Stomach (tissue), 9 donors: Measurements from ENCODE around the gene TGFBR2. TPM values are rescaled to one million over a fixed set of nuclear protein-coding genes. Genes with fewer than 3 reads are reported as not detected.
A peak's percentile ranks its signal among the peaks of the same experiment; 100 is the strongest.

ENCODE experiments used
- DNase-seq, 2 donors: peaks; one replicate each; pipeline versions ENCODE4 v3.0.0 to v3.0.0-alpha.2; 2013 to 2019
- H3K27ac ChIP-seq, 5 donors: fragments of 200-600 bp in 4 of 5; sonication (generic) in 4 of 5; one replicate each; pipeline ENCODE4 v1.5.1; 2013 to 2019; ENCODE audit warnings: mild to moderate bottlenecking in 1 of 5, moderate library complexity in 1 of 5
- H3K27me3 ChIP-seq, 3 donors: fragments of 200-600 bp; sonication (generic); one replicate each; pipeline ENCODE4 v1.5.1; 2017 to 2019; ENCODE audit warnings: mixed run types in 1 of 3
- H3K36me3 ChIP-seq, 4 donors: fragments of 200-600 bp; sonication (generic); 1 replicate in 3 of 4; 2 replicates in 1 of 4; pipeline ENCODE4 v1.5.1; 2016 to 2019
- H3K4me1 ChIP-seq, 4 donors: fragments of 200-600 bp; sonication (generic); one replicate each; pipeline ENCODE4 v1.5.1; 2016 to 2019
- H3K4me3 ChIP-seq, 4 donors: fragments of 200-600 bp; sonication (generic) in 3 of 4; one replicate each; pipeline ENCODE4 v1.5.1; 2016 to 2019; ENCODE audit warnings: mild to moderate bottlenecking in 1 of 4
- H3K9me3 ChIP-seq, 4 donors: fragments of 200-600 bp; sonication (generic); one replicate each; pipeline ENCODE4 v1.5.1; 2016 to 2019
- EP300 ChIP-seq: sonication (generic); formaldehyde crosslinking; IDR thresholded peaks from one replicate; pipeline ENCODE4 v1.6.1; 2017; ENCODE audit warnings: antibody characterized with exemption
- POLR2A ChIP-seq, 4 donors: fragments of 450-650 bp; IDR thresholded peaks; one replicate each; pipeline ENCODE4 v1.6.1; 2016; ENCODE audit warnings: antibody characterized with exemption in 4 of 4, control low read depth in 2 of 4, mild to moderate bottlenecking in 1 of 4, moderate library complexity in 1 of 4
- POLR2AphosphoS5 ChIP-seq, 3 donors: sonication (generic); formaldehyde crosslinking; IDR thresholded peaks; one replicate each; pipeline ENCODE4 v1.6.1; 2016; ENCODE audit warnings: antibody characterized with exemption in 3 of 3
- WGBS, 5 donors: extraction: QIAGEN DNeasy Blood & Tissue Kit in 3 of 5; methylation state at CpG; one replicate each; pipeline versions ENCODE4 v1.1.5 to v1.1.7; 2013 to 2018; 5-methylcytosine and 5-hydroxymethylcytosine counted together
- intact Hi-C: fragments of 100-400 bp; cut with DNase I; formaldehyde crosslinking; loops from one replicate; pipeline ENCODE4 v1.15.1; 2023; ENCODE audit warnings: low total_unique reads
- polyA plus RNA-seq, 3 donors: library from polyadenylated mRNA; stranded (reverse); fragments of 200-250 nt; gene quantifications; one replicate each; pipeline ENCODE4 v1.2.3, GENCODE V29; 2013
- total RNA-seq, 5 donors: library from RNA; depleted of rRNA; stranded (reverse); fragments of >200 nt; gene quantifications; one replicate each; pipeline versions ENCODE4 v1.1.0 to v1.2.3, GENCODE V29; 2014 to 2016
- TF ChIP-seq, protein P1 (sequence below), 7 experiments: fragments of 450-650 bp in 4 of 7; fragments of 200-600 bp in 3 of 7; sonication (generic) in 3 of 7; IDR thresholded peaks; one replicate each; pipeline ENCODE4 v1.5.1; 2016 to 2019; ENCODE audit warnings: antibody characterized with exemption in 7 of 7, control low read depth in 2 of 7, mild to moderate bottlenecking in 1 of 7
- donor health status: healthy with polysubstance abuse.
- donor health status: Bipolar disorder and iron deficiency.
- donor health status: healthy.

TGFBR2 gene
- total and polyA plus RNA-seq, 8 donors, result 13.7 to 115 (median 66.3) TPM

- H3K4me3 ChIP-seq, result peak overlapping the region in 2 of 4 donors; percentile 60 to 81
- no peaks in the 10 kb centered on the region for H3K36me3 ChIP-seq
- no peaks in the 10 kb centered on the region for H3K27me3 ChIP-seq
- peak overlapping the region in 3 of 5 donors; percentile 95 to 100 (median 100) for H3K27ac ChIP-seq
- intact Hi-C loops, result loop anchor here (10.0 kb wide), 1 partner anchor 52 kb away; no protein-coding TSS in a partner anchor
- TF ChIP-seq, protein P1, sequence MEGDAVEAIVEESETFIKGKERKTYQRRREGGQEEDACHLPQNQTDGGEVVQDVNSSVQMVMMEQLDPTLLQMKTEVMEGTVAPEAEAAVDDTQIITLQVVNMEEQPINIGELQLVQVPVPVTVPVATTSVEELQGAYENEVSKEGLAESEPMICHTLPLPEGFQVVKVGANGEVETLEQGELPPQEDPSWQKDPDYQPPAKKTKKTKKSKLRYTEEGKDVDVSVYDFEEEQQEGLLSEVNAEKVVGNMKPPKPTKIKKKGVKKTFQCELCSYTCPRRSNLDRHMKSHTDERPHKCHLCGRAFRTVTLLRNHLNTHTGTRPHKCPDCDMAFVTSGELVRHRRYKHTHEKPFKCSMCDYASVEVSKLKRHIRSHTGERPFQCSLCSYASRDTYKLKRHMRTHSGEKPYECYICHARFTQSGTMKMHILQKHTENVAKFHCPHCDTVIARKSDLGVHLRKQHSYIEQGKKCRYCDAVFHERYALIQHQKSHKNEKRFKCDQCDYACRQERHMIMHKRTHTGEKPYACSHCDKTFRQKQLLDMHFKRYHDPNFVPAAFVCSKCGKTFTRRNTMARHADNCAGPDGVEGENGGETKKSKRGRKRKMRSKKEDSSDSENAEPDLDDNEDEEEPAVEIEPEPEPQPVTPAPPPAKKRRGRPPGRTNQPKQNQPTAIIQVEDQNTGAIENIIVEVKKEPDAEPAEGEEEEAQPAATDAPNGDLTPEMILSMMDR (IDR thresholded peaks at IDR 0.05), result no peak
- TF ChIP-seq EP300 (no peak), POLR2AphosphoS5 (IDR thresholded peaks at IDR 0.05) (no peak), POLR2A (IDR thresholded peaks at IDR 0.05) (no peak)
- H3K9me3 ChIP-seq, result no peaks in the 10 kb centered on the region
- 43 to 58% (median 52%) methylated on average over 3 of the region's 3 CpGs for WGBS, 5 donors
- DNase-seq, result no peak
- peaks cover 47 to 97% (median 75%) of the 10 kb centered on the region in 4 donors for H3K4me1 ChIP-seq
Observed at GRCh38 chr3:30612437-30613132, 6.2 kb downstream of the TGFBR2 start.

GRCh38 chr3:30613133-30613825 lies 6.9 kb downstream of the TGFBR2 start:
- intact Hi-C loops, result loop anchor here (10.0 kb wide), 1 partner anchor 52 kb away; no protein-coding TSS in a partner anchor
- Histone ChIP-seq H3K4me1 (peaks cover 47 to 98% (median 75%) of the 10 kb centered on the region in 4 donors), H3K27ac (peak overlapping the region in 3 of 5 donors; percentile 95 to 100 (median 100)), H3K36me3 (no peaks in the 10 kb centered on the region), H3K27me3 (no peaks in the 10 kb centered on the region), H3K9me3 (no peaks in the 10 kb centered on the region), H3K4me3 (peak overlapping the region in 2 of 4 donors; percentile 10)
- TF ChIP-seq EP300 (no peak), POLR2A (IDR thresholded peaks at IDR 0.05) (no peak), POLR2AphosphoS5 (IDR thresholded peaks at IDR 0.05) (no peak)
- TF ChIP-seq, protein P1 (IDR thresholded peaks at IDR 0.05), result no peak
- DNase-seq, result no peak
- WGBS, 5 donors, result 65 to 78% (median 73%) methylated on average over 3 of the region's 3 CpGs

DNA sequence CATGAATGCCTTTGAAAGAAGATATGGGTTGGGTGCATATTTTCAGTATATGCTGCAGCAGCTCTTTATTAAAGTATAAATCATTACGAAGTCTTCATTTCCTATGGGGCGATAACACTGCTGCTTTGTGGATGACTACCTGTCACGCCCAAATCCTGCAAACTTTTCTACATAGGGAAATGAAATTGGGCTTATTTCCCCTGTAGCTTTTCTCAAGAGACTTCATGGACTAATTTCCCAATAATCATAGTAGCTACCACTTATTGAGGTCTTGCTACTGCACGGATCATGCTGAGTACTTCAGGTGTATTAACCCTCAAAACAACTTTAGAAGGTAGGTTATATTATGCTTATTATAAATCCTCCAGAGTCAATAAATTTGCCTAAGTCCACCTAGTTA lies 8.0 kb downstream of the TGFBR2 start:
- peaks cover 52 to 99% (median 77%) of the 10 kb centered on the region in 4 donors for H3K4me1 ChIP-seq
- no peaks in the 10 kb centered on the region for H3K27me3 ChIP-seq
- H3K9me3 ChIP-seq, result no peaks in the 10 kb centered on the region
- H3K36me3 ChIP-seq, result no peaks in the 10 kb centered on the region
- peak overlapping the region in 1 of 5 donors; percentile 52 for H3K27ac ChIP-seq
- intact Hi-C loops, result loop anchor here (10.0 kb wide), 1 partner anchor 50 kb away; no protein-coding TSS in a partner anchor
- WGBS, 5 donors, result 62 to 76% (median 66%) methylated on average over 4 of the region's 4 CpGs
- no peak for DNase-seq
- no peak for TF ChIP-seq POLR2A (IDR thresholded peaks at IDR 0.05)
- TF ChIP-seq, protein P1 (IDR thresholded peaks at IDR 0.05), result no peak
- TF ChIP-seq EP300, result no peak
- no peak for TF ChIP-seq POLR2AphosphoS5 (IDR thresholded peaks at IDR 0.05)
- H3K4me3 ChIP-seq, result peak overlapping the region in 1 of 4 donors; percentile 13

- peak overlapping the region in 2 of 5 donors; percentile 29 to 52 for H3K27ac ChIP-seq
- H3K27me3 ChIP-seq, result no peaks in the 10 kb centered on the region
- TF ChIP-seq, protein P1 (IDR thresholded peaks at IDR 0.05), result no peak
- TF ChIP-seq EP300, result no peak
- TF ChIP-seq POLR2A (IDR thresholded peaks at IDR 0.05), result no peak
- no peak for TF ChIP-seq POLR2AphosphoS5 (IDR thresholded peaks at IDR 0.05)
- no peak for DNase-seq
- H3K36me3 ChIP-seq, result no peaks in the 10 kb centered on the region
- intact Hi-C loops, result loop anchor here (10.0 kb wide), 1 partner anchor 50 kb away; no protein-coding TSS in a partner anchor
- 57 to 79% (median 70%) methylated on average over 1 of the region's 1 CpG for whole genome bisulfite sequencing, 5 donors
- H3K9me3 ChIP-seq, result no peaks in the 10 kb centered on the region
- H3K4me1 ChIP-seq, result peaks cover 54 to 99% (median 76%) of the 10 kb centered on the region in 4 donors
- H3K4me3 ChIP-seq, result peak overlapping the region in 1 of 4 donors; percentile 13
Observed at GRCh38 chr3:30614943-30615342, 8.5 kb downstream of the TGFBR2 start.
